SK-N-SH (cell line): Measurements from ENCODE around the gene FGF5. TPM values are rescaled to one million over a fixed set of nuclear protein-coding genes. Genes with fewer than 3 reads are reported as not detected.
A peak's percentile ranks its signal among the peaks of the same experiment; 100 is the strongest.

ENCODE experiments used
- CTCF ChIA-PET: fragments of 300-600, 350-600 bp; formaldehyde crosslinking; extraction: SDS; loops from one replicate; lab custom pipeline; 2021; lab: Yijun Ruan, JAX
- POLR2A ChIA-PET: fragments of 350-600 bp; sonication (Branson Sonifier 250); formaldehyde crosslinking; extraction: SDS; loops from one replicate; lab custom pipeline; 2020; ENCODE audit warnings: antibody characterized with exemption, inconsistent platforms; lab: Yijun Ruan, JAX
- DNase-seq: peaks from one replicate; pipeline ENCODE4 v3.0.0; 2012
- H2AFZ ChIP-seq: fragments of 200-600 bp; sonication (generic); 2 replicates; pipeline ENCODE4 v1.8.1; 2016; ENCODE audit warnings: antibody characterized with exemption, mild to moderate bottlenecking, low read depth
- H3F3A ChIP-seq: fragments of 200-600 bp; sonication (generic); replicated peaks from 2 replicates; pipeline ENCODE3; 2016; ENCODE audit warnings: antibody characterized with exemption, mild to moderate bottlenecking; ENCODE audit not compliant: insufficient read depth
- H3K27ac ChIP-seq, 2 experiments: fragments of 200-500 bp in 1 of 2; fragments of 200-600 bp in 1 of 2; sonication (Bioruptor generic) in 1 of 2; sonication (generic), shearing (Covaris generic) in 1 of 2; 2 replicates each; pipeline versions ENCODE4 v1.5.1 to v1.6.1; 2014 to 2016; ENCODE audit warnings: low read depth in 2 of 2, inconsistent platforms in 1 of 2, low read length in 1 of 2, mild to moderate bottlenecking in 1 of 2, mixed read lengths in 1 of 2
- H3K27me3 ChIP-seq: fragments of 200-600 bp; sonication (generic), shearing (Covaris generic); 2 replicates; pipeline ENCODE4 v1.6.1; 2016; ENCODE audit warnings: mixed run types; ENCODE audit not compliant: insufficient read depth
- H3K36me3 ChIP-seq, 2 experiments: fragments of 200-500 bp in 1 of 2; fragments of 200-600 bp in 1 of 2; sonication (Bioruptor generic) in 1 of 2; sonication (generic) in 1 of 2; replicated peaks in 1 of 2; 2 replicates each; pipeline versions ENCODE3 to v1.5.1; 2014 to 2016; ENCODE audit warnings: low read length in 1 of 2, mild to moderate bottlenecking in 1 of 2; ENCODE audit not compliant: insufficient read depth in 2 of 2, control insufficient read depth in 1 of 2
- H3K4me1 ChIP-seq, 2 experiments: fragments of 200-500 bp in 1 of 2; fragments of 200-600 bp in 1 of 2; sonication (Bioruptor generic) in 1 of 2; sonication (generic), shearing (Covaris generic) in 1 of 2; 2 replicates each; pipeline versions ENCODE4 v1.5.1 to v1.6.1; 2014 to 2016; ENCODE audit warnings: low read depth in 1 of 2, low read length in 1 of 2, mixed run types in 1 of 2; ENCODE audit not compliant: insufficient read depth in 2 of 2, control insufficient read depth in 1 of 2
- H3K4me2 ChIP-seq: fragments of 200-600 bp; sonication (generic), shearing (Covaris generic); 2 replicates; pipeline ENCODE4 v1.6.1; 2017; ENCODE audit warnings: mixed run types
- H3K4me3 ChIP-seq, 2 experiments: fragments of 200-500 bp in 1 of 2; fragments of 200-600 bp in 1 of 2; sonication (Bioruptor generic) in 1 of 2; sonication (generic), shearing (Covaris generic) in 1 of 2; 2 replicates each; pipeline versions ENCODE4 v1.5.1 to v1.8.1; 2014 to 2016; ENCODE audit warnings: low read depth in 2 of 2, inconsistent platforms in 1 of 2, low read length in 1 of 2, mild to moderate bottlenecking in 1 of 2, mixed read lengths in 1 of 2, moderate library complexity in 1 of 2
- H3K79me2 ChIP-seq: fragments of 200-600 bp; sonication (generic); 2 replicates; pipeline ENCODE4 v1.8.1; 2017; ENCODE audit warnings: mild to moderate bottlenecking; ENCODE audit not compliant: insufficient read depth
- H3K9ac ChIP-seq: fragments of 200-600 bp; sonication (generic); 2 replicates; pipeline ENCODE4 v1.6.1; 2017; ENCODE audit warnings: mixed run types
- H3K9me2 ChIP-seq: fragments of 200-600 bp; sonication (generic); 2 replicates; pipeline ENCODE4 v1.6.1; 2017; ENCODE audit warnings: mixed run types
- H3K9me3 ChIP-seq: fragments of 200-600 bp; sonication (generic); 2 replicates; pipeline ENCODE4 v1.6.1; 2017; ENCODE audit warnings: mixed run types, mild to moderate bottlenecking, moderate library complexity
- H4K20me1 ChIP-seq: fragments of 200-600 bp; sonication (generic); 2 replicates; pipeline ENCODE4 v1.6.1; 2017; ENCODE audit warnings: mild to moderate bottlenecking, mixed run types; ENCODE audit not compliant: insufficient read depth
- EP300 ChIP-seq, 2 experiments: IDR thresholded peaks; 2 replicates each; pipeline versions ENCODE4 v1.4.0 to v1.6.1; 2012; ENCODE audit warnings: borderline replicate concordance in 1 of 2, low read depth in 1 of 2, low read length in 1 of 2
- GABPA ChIP-seq: IDR thresholded peaks from 2 replicates; pipeline ENCODE4 v1.4.0; 2012; ENCODE audit warnings: low read depth, mild to moderate bottlenecking
- IRF3 ChIP-seq: fragments of 150-350 bp; IDR thresholded peaks from 2 replicates; pipeline ENCODE4 v1.6.1; 2016; ENCODE audit warnings: mild to moderate bottlenecking, low read depth, low read length
- MEF2A ChIP-seq: IDR thresholded peaks from 2 replicates; pipeline ENCODE4 v1.4.0; 2012; ENCODE audit warnings: low read depth, borderline replicate concordance
- MXI1 ChIP-seq: IDR thresholded peaks from 2 replicates; pipeline ENCODE4 v1.6.1; 2012; ENCODE audit warnings: mild to moderate bottlenecking, low read depth, low read length, improper control_type of control experiment
- NRF1 ChIP-seq: IDR thresholded peaks from 2 replicates; pipeline ENCODE4 v1.6.1; 2012; ENCODE audit warnings: low read depth, mild to moderate bottlenecking, low read length
- RAD21 ChIP-seq: IDR thresholded peaks from 2 replicates; pipeline ENCODE4 v1.6.1; 2012; ENCODE audit warnings: mild to moderate bottlenecking, low read length
- RCOR1 ChIP-seq: fragments of 150-350 bp; IDR thresholded peaks from 2 replicates; pipeline ENCODE4 v1.6.1; 2017; ENCODE audit warnings: antibody characterized with exemption, low read length
- SIN3A ChIP-seq: IDR thresholded peaks from 2 replicates; pipeline ENCODE4 v1.6.1; 2012; ENCODE audit warnings: low read depth, mild to moderate bottlenecking, low read length, moderate library complexity, borderline replicate concordance
- USF1 ChIP-seq: IDR thresholded peaks from 2 replicates; pipeline ENCODE4 v1.4.0; 2012; ENCODE audit warnings: low read depth, borderline replicate concordance
- ZBTB33 ChIP-seq: IDR thresholded peaks from 2 replicates; pipeline ENCODE4 v1.4.0; 2012; ENCODE audit warnings: low read depth, borderline replicate concordance
- WGBS: methylation state at CpG from one replicate; pipeline ENCODE4 v1.1.6; 2017; ENCODE audit warnings: low lambda C conversion rate; 5-methylcytosine and 5-hydroxymethylcytosine counted together
- polyA plus RNA-seq, 3 experiments: library from polyadenylated mRNA; depleted of rRNA; stranded (reverse); fragments of >200 nt; gene quantifications; 2 replicates each; pipeline ENCODE4 v1.2.3, GENCODE V29; 2012

Gene FGF5
- polyA plus RNA-seq, 1 of the 3 experiments (the other 2 are of a cell fraction) = 17.7 TPM

- 0 out of 2 replicates have a peak, but pooled peaks have one; percentile 52 for TF ChIP-seq MEF2A
- TF ChIP-seq NRF1 = no peak
- no peak for TF ChIP-seq USF1
- no peak for TF ChIP-seq IRF3
- TF ChIP-seq RCOR1 = no peak
- peak; percentile 85 for TF ChIP-seq SIN3A
- TF ChIP-seq MXI1 = no peak; the same call in 1 of the 2 replicates
- peak in 1 of 2 experiments; percentile 56; a peak in 1 of 4 replicates for TF ChIP-seq EP300 (IDR thresholded peaks at IDR 0.05; ENCODE audit: borderline replicate concordance in 1 of 2, low read depth in 1 of 2, low read length in 1 of 2)
- TF ChIP-seq GABPA = no peak
- TF ChIP-seq RAD21 = no peak
Observed at GRCh38 chr4:80266253-80266901, at the start of gene FGF5 (continued).

- Histone ChIP-seq H3K36me3 (no peaks in the 10 kb centered on the region), H3K79me2 (no peaks in the 10 kb centered on the region), H2AFZ (0 out of 2 replicates have a peak overlapping the region, but pooled peaks have one; percentile 1), H3K9me2 (no peaks in the 10 kb centered on the region), H3K27me3 (no peaks in the 10 kb centered on the region), H3F3A (peaks cover 11% of the 10 kb centered on the region), H3K4me2 (no peak overlapping the region), H3K9ac (no peak overlapping the region), H3K4me3 (no peak overlapping the region), H3K27ac (no peak overlapping the region; a peak in 1 of 4 replicates), H3K4me1 (peaks cover 0 to 8% of the 10 kb centered on the region in 2 experiments; a peak in 2 of 4 replicates), H4K20me1 (no peaks in the 10 kb centered on the region), H3K9me3 (no peaks in the 10 kb centered on the region)
- ChIA-PET POLR2A (no interaction called here), CTCF (interaction anchor here (0.9 to 9.9 kb wide), 8 partner anchors 7 to 1267 kb away, joined by 3 to 108 read pairs (median 5); partner anchors contain the start of gene CFAP299)
- TF ChIP-seq ZBTB33 = no peak
- no peak for DNase-seq
- 66% methylated on average over 5 of the region's 5 CpGs for WGBS
Observed at GRCh38 chr4:80219301-80220025, 47.0 kb upstream of the FGF5 start.
